ENCODE results near the gene SCAMP1.
"Not testable (repeated sequence)": the region's sequence is repeated elsewhere in the genome, so short reads cannot be mapped to it uniquely, and the experiment has no call there.

Gene SCAMP1

GRCh38 chr5:78429332-78429980, 69.0 kb downstream of the SCAMP1 start:
- no peak for DNase-seq (ENCODE audit: low read depth)

DNA sequence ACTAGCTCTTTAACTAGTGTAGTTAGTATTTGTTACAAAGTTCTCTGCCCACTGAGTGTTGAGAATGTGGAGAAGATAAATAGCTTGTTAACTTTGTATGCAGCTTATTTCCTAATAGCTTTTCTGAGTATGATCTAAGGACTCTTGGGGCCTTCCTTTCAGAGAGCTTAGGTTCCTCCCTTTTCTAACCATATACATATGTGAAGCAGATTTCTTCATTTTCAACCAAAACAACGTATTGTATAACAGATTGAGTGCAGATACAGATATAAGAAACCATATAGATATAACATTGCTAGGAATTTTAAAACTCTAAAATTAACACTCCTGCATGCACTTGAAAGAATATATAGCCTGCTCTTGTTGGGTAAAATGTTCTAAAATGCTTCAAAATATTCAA, 70.4 kb downstream of the SCAMP1 start:
- DNase-seq (ENCODE audit: low read depth), result no peak

- DNase-seq (ENCODE audit: low read depth), result no peak
Observed at GRCh38 chr5:78433972-78434371, 73.6 kb downstream of the SCAMP1 start.

DNA sequence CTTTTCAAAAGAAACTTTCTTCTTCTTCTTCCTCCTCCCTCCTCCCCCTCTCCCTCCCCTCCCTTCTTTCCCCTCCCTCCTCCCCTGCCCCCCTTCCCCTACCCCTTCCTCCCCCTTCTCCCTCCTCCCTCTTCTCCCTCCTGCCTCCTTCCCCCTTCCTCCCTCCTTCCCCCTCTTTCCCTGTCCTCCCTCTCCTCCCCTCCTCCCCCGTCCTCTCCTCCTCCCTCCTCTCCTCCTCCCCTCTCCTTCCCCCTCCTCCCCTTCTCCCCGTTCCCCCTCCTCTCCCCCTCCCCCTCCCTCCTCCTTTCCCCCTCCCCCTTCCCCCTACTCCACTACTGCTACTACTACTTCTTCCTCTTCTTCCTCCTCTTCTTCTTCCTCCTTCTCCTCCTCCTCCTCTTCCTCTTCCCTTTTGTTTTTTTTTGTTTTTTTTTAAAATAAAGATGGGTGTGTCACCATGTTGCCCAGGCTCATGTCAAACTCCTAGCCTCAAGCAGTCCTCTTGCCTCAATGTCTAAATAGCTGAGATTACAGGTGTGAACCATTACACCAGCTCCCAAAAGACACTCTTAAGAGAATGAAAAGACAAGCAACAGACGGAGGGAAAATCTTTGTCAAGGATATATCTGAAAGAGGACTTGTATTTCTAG, 87.5 kb downstream of the SCAMP1 start:
- DNase-seq (ENCODE audit: low read depth), result no peak

DNA sequence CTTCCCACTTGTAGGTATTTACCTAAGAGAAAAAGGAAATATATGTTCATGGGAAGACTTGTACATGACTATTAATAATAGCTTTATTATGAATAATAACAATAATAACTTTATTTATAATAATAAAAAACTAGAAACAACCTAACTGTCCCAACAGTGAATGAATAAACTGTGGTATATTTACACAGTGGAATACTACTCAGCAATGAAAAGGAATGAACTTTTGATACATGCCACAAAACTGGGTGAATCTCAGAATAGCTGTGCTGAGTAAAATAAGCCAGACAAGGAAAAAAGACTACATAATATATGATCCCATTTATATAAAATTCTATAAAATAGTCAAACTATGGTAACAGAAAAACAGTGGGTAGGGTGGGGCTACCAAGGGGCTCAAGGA, 88.7 kb downstream of the SCAMP1 start:
- DNase-seq (ENCODE audit: low read depth), result no peak

GRCh38 chr5:78457507-78457906, 97.1 kb downstream of the SCAMP1 start:
- DNase-seq (ENCODE audit: low read depth), result not testable (repeated sequence)

DNA sequence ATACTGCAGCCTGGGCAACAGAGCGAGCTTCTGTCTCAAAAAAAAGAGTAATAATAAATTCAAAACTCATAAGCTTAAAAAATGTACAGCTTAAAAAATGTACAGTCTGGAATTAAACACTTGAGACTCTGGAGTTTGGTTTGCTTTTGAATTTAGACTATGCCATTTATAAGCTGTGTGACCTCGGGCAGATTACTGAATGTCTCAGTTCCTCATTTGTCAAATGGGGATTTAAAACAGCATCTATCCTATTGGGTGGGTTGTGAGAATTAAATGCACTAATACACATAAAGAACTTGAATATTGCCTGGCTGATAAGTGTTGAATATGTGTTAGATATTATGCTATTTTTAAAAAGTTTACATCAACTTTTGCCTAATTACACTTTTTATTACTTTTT, 98.4 kb downstream of the SCAMP1 start:
- DNase-seq (ENCODE audit: low read depth), result no peak

- DNase-seq (ENCODE audit: low read depth), result no peak
Observed at GRCh38 chr5:78467140-78467539, 106.7 kb downstream of the SCAMP1 start.

DNA sequence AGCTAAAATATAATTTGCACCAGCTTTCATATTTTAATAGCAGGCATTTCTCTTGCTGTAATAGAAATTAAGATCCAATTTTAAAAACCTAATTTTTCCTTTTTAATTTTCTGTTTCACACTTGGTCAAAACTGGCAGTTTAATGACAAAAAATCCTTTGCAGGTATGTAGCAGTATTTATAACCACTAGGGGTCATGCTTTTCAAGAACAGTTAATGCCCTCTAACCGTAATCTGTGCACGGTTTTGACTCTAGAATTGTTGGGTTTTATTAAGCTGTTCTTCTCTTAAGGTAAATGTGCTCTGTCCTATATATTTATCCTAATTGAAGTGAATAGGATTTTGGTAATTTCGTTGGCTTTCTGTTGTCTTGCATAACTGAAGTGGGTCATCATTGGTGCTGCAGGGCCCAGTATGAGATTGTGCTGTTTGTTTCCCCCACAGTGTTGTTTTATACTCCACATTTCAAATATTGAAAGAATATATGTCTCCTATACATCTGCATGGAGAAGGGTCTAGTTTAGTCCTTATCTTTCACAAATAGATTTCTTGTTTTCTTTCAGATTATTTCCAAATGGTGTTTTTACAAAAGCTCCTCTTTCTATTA, 107.4 kb downstream of the SCAMP1 start:
- DNase-seq (ENCODE audit: low read depth), result no peak

- DNase-seq (ENCODE audit: low read depth), result no peak
Observed at GRCh38 chr5:78471896-78472295, 111.5 kb downstream of the SCAMP1 start.

DNA sequence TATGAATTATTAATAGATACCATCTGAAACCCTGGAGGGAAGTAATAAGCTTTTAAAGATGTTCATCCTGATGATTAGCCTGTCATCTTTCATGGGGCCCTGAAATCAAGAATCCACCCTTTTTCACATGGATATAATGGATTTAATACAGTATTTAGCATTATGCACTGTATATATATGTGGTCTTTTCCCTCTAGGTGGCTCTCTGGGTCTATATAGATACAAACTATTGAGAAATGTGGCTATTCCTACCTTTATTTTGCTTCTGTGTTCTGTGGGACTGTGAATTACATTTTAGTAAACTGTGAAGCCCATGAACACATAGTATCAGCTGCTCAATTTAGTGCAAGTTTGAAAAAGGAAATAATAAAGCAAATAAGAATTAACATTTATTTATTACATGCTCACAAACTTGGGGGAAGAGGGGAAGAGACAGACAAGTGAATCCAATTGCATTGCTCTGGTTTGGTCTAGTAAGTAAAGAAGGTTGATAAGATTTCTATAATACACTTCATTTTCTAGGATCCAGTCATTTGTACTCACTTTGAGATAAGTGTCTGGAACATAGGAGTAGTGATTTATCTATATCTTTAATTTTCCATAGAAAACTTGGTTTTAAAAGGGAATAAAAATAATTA, 112.2 kb downstream of the SCAMP1 start:
- DNase-seq (ENCODE audit: low read depth), result no peak

DNA sequence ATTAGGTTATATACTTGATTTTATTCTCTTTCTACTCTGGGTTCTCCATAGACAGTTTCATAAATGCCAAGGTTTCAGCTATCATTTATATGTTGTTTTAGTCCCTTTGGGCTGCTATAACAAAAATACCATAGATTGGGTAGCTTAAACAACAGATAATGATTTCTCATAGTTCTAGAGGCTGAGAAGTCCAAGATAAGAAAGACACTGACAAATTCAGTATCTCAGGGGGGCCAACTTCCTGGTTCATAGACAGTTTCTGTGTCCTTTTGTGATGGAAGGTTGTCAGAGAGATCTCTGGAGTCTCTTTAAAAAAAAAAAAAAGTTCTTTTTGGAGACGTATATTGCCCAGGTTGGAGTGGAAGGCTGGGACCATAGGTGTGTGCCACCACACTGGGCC, 113.3 kb downstream of the SCAMP1 start:
- no peak for DNase-seq (ENCODE audit: low read depth)

- DNase-seq (ENCODE audit: low read depth), result no peak
Observed at GRCh38 chr5:78475370-78475769, 115.0 kb downstream of the SCAMP1 start.

- DNase-seq (ENCODE audit: low read depth), result no peak
Observed at GRCh38 chr5:78476795-78477194, 116.4 kb downstream of the SCAMP1 start.

DNA sequence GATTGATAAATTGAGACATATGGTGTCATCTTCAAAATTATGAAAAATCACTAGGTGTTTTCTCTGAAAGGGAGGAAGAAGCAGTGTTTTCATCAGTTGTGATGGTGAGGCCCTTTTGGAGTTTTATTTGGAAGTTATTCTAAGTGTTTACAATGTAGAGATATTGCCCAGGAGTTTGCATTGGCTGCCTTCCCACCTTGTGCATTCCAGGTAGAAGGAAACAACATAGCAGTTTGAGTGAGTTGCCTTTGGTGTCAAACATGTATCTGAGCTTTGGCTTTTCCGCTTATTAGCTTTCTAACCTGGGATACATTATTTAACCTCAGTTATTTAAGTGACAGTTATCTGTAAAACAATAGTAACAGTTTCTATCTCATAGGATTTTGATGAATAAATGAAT, 122.5 kb downstream of the SCAMP1 start:
- no peak for DNase-seq (ENCODE audit: low read depth)

DNA sequence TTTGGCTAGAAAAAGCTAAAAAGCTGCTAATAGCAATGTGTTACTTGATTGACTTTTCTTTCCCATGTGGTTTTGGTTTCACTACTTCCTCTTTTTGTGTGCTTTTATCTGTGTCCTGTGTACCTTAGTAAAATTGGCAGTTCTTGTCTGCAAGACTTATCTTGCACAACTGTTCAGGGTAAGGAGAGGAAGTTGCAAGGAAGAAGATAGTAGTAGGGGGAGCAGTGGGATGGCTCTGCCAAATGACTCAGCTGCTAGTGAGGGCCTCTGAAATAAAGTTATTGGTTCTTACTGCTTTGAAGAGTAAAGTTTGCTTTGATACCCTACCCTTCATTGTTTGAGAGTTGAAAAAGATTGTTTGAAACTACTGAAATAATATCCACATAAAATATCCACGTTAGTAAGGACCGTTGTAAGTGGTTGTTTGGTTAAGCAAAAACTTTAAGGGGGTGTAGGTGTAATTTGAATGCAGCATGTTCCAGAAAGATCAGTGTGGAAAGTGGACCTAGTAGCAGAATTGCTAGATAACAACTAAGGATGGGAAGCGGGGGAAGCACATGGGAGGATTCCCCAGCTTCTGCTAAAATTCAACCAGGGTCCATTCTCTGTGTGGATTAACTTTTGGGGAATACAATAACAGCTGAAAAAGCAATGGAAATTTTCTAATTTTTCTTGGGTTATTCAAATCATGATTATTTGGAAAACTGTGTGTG, 123.5 kb downstream of the SCAMP1 start:
- DNase-seq (ENCODE audit: low read depth), result no peak

GRCh38 chr5:78486218-78486617, 125.8 kb downstream of the SCAMP1 start:
- DNase-seq (ENCODE audit: low read depth), result no peak

DNA sequence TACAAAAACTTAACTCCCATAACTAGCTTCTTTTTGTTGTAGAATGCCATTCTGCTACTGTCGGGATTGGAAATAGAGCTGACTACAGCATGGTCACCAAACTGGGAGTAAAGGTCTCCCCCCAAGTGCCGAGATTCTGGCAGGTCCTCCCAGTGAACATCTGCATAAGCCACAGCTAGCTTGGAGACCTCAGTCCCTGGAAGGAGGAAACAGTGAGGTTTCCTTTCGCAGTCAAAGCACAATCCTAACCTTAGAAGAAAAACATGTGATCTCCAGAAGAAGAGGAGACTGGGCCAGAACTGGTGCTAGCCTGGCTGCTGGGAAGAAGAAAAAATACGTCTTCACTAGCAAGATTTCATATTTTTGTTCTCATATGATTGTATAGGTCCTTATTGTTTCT, 127.4 kb downstream of the SCAMP1 start:
- DNase-seq (ENCODE audit: low read depth), result no peak

DNA sequence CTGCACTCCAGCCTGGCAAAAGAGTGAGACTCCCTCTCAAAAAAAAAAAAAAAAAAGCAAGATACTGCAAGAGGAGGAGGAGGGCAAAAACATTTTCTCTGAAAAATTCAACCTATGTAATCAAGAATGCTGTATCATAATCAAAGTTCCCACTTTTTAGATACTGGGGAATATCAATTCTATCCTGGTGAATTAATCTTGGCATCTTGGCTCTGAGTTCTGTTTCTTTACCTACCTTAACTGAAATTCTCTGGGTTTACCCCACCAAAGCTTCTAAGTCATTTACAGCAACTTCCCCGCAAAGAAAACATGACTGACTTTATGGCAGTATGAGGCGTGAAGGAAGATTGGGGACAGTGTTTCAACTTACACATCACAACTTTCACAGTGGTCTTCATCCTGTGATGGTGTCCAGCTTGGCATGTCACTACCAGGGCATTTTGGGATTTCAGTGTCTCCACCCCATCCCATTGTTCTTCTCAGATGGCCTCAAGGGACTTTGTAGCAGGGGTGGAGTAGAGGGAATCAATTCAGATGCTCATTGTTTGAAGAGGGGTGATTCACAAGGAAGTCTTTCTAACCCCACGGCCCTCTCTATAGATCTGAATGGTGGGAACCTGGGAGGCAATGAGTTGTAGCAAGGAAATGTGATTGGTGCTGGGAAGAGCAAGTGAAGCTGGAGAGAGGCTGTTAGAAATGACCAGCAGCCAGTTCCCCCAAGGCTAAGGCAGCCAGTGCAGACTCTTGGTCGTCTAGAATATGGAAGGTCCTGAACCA, 130.5 kb downstream of the SCAMP1 start:
- no peak for DNase-seq (ENCODE audit: low read depth)

DNA sequence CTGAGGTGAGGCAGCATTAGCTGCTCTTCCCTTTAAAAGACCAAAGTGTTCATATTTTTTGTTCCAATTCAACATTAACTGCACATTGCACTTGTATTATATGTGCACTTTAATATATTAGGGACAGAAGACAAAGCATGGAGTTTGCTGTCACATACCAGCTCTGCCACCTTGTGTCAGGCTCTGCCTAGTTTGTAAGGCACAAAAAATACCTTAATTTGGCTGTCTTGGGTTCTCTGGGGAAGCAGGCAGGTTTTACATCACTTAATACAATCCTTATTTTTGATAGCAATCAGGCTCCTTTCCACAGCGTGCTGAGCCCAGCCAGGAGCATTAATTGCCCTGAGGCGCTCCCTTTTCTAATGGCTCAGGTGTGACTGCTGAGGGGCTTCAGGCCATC, 131.8 kb downstream of the SCAMP1 start:
- DNase-seq (ENCODE audit: low read depth), result no peak

DNA sequence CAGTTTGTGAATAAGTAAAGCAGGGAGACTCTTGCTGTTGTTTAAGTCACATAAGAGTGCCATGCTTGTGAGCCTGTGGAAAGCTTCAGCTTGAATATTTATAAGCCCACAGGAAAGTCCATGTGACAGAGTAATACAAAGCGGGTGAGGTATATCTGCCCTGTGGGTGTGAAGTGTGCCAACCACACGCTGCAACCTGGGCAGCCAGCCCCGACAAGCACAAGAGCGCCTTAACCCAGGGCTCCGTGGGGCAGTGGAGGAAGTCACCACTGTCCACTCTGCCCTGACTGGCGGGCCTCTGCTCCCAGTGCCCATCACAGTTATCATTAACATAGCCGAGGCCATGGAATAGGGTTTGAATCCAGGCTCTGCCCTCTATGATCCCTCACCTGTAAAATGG, 132.2 kb downstream of the SCAMP1 start:
- no peak for DNase-seq (ENCODE audit: low read depth)

DNA sequence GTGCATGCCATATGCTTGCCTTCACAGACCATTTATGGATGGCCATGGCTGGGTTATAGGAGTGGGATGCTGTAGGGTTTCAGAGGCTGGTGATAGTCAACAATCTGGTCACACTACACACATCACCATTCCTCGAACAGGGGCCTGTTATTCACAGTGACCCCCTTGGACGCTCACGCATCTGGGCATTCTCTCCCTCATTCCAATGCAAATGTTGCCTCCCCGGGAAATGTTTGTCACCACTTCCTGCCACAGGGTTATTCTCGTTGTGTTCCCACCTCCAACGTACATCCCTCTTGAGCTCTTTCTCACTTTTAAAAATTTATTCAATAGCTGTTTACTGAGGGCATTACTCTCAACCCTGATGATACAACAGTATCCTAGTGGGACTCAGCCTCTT, 135.4 kb downstream of the SCAMP1 start:
- no peak for DNase-seq (ENCODE audit: low read depth)

Measured in T follicular helper cell (primary cell).